Activated T-helper 1 cell treated with anti-CD3 and anti-CD28 coated beads, Interleukin-2, amount 50 U/mL, for 16 hours (primary cell): ENCODE data around the gene ZDHHC11.

ENCODE experiments used
- DNase-seq, 2 donors: peaks; one replicate each; pipeline ENCODE4 v3.0.0-alpha.2; 2020; ENCODE audit warnings: low read depth in 1 of 2, low spot score in 1 of 2

The ZDHHC11 gene

GRCh38 chr5:850511-851006 lies at the start of gene ZDHHC11:
Gene ZDHHC11 (minus strand): TSS chr5:850986. CDS start chr5:850602, 384 bp downstream.
- no peak for DNase-seq

GRCh38 chr5:893711-894110 lies 42.9 kb upstream of the ZDHHC11 start:
- DNase-seq = no peak

- DNase-seq = no peak
Measured at GRCh38 chr5:893137-893506, 42.3 kb upstream of the ZDHHC11 start.

GRCh38 chr5:892394-893136 lies 41.8 kb upstream of the ZDHHC11 start, which contains the start of the genes BRD9 and TRIP13:
Gene BRD9 (minus strand): TSS chr5:892801. CDS start chr5:892657, 144 bp downstream.
Gene TRIP13 (plus strand): TSS chr5:892884. CDS start chr5:892999, 115 bp downstream.
- peak; percentile 65 to 79 for DNase-seq

GRCh38 chr5:891837-892393 lies 41.1 kb upstream of the ZDHHC11 start:
- DNase-seq = no peak

GRCh38 chr5:891117-891836 lies 40.5 kb upstream of the ZDHHC11 start:
- DNase-seq = no peak

- DNase-seq = no peak
Measured at GRCh38 chr5:889075-889710, 38.4 kb upstream of the ZDHHC11 start.

GRCh38 chr5:888638-889035 lies 37.9 kb upstream of the ZDHHC11 start:
- no peak for DNase-seq

GRCh38 chr5:887947-888637 lies 37.3 kb upstream of the ZDHHC11 start:
- DNase-seq = no peak

- DNase-seq = no peak
Measured at GRCh38 chr5:886716-887325, 36.0 kb upstream of the ZDHHC11 start.

- no peak for DNase-seq
Measured at GRCh38 chr5:886036-886435, 35.2 kb upstream of the ZDHHC11 start.

- DNase-seq = no peak
Measured at GRCh38 chr5:885529-885928, 34.7 kb upstream of the ZDHHC11 start.

GRCh38 chr5:885127-885442 lies 34.3 kb upstream of the ZDHHC11 start:
- no peak for DNase-seq

GRCh38 chr5:884345-885126 lies 33.8 kb upstream of the ZDHHC11 start:
- no peak for DNase-seq

GRCh38 chr5:883475-884181 lies 32.8 kb upstream of the ZDHHC11 start:
- DNase-seq = no peak

- no peak for DNase-seq
Measured at GRCh38 chr5:882253-883183, 31.7 kb upstream of the ZDHHC11 start.

- DNase-seq = no peak
Measured at GRCh38 chr5:881551-881935, 30.8 kb upstream of the ZDHHC11 start.
